Measurements from ENCODE around the gene ARSG.
"Not testable (repeated sequence)": the region's sequence is repeated elsewhere in the genome, so short reads cannot be mapped to it uniquely, and the experiment has no call there.

The ARSG gene

GRCh38 chr17:68290955-68291835, at the start of gene ARSG, which contains the start of gene SLC16A6:
Gene ARSG (plus strand): TSS chr17:68291495. CDS start chr17:68307494, 15,999 bp downstream.
Gene SLC16A6 (minus strand): TSS chr17:68291127. CDS start chr17:68278320, 12,807 bp downstream.
- peak; percentile 59 for DNase-seq

- no peak for DNase-seq
Observed at GRCh38 chr17:68246271-68247028, 44.8 kb upstream of the ARSG start.

GRCh38 chr17:68247445-68248198, 43.7 kb upstream of the ARSG start, which contains the start of gene AMZ2:
Gene AMZ2 (plus strand): TSS chr17:68248043. CDS start chr17:68250188, 2,145 bp downstream.
- peak; percentile 96 for DNase-seq

- peak; percentile 82 for DNase-seq
Observed at GRCh38 chr17:68248199-68248825, 43.0 kb upstream of the ARSG start.

GRCh38 chr17:68248891-68249290, 42.4 kb upstream of the ARSG start:
- no peak for DNase-seq

GRCh38 chr17:68249354-68249765, 41.9 kb upstream of the ARSG start:
- DNase-seq, result no peak

GRCh38 chr17:68253426-68253825, 37.9 kb upstream of the ARSG start:
- DNase-seq, result not testable (repeated sequence)

- no peak for DNase-seq
Observed at GRCh38 chr17:68255151-68255550, 36.1 kb upstream of the ARSG start.

GRCh38 chr17:68255731-68256538, 35.4 kb upstream of the ARSG start:
- no peak for DNase-seq

- DNase-seq, result not testable (repeated sequence)
Observed at GRCh38 chr17:68256701-68257100, 34.6 kb upstream of the ARSG start.

- DNase-seq, result no peak
Observed at GRCh38 chr17:68257934-68258333, 33.4 kb upstream of the ARSG start.

GRCh38 chr17:68258890-68259647, 32.2 kb upstream of the ARSG start:
- DNase-seq, result not testable (repeated sequence)

GRCh38 chr17:68259648-68259951, 31.7 kb upstream of the ARSG start:
- DNase-seq, result not testable (repeated sequence)

GRCh38 chr17:68260051-68260762, 31.1 kb upstream of the ARSG start:
- DNase-seq, result no peak

GRCh38 chr17:68262467-68262866, 28.8 kb upstream of the ARSG start:
- not testable (repeated sequence) for DNase-seq

- peak; percentile 49 for DNase-seq
Observed at GRCh38 chr17:68263101-68263681, 28.1 kb upstream of the ARSG start.

GRCh38 chr17:68265833-68266232, 25.5 kb upstream of the ARSG start:
- DNase-seq, result not testable (repeated sequence)

GRCh38 chr17:68273722-68274121, 17.6 kb upstream of the ARSG start:
- no peak for DNase-seq

- not testable (repeated sequence) for DNase-seq
Observed at GRCh38 chr17:68276339-68276738, 15.0 kb upstream of the ARSG start.

GRCh38 chr17:68277807-68278206, 13.5 kb upstream of the ARSG start:
- DNase-seq, result no peak
